Liver (tissue), 9 donors: ENCODE measurements around the gene PPP2R2D. TPM values are rescaled to one million over a fixed set of nuclear protein-coding genes. Genes with fewer than 3 reads are reported as not detected.

Experiments
- DNase-seq: peaks from one replicate; pipeline ENCODE4 v3.0.0-alpha.2; 2017; ENCODE audit warnings: low spot score
- H3K27ac ChIP-seq, 2 donors: one replicate each; pipeline ENCODE4 v1.7.0; 2013; ENCODE audit warnings: inconsistent platforms in 2 of 2, low read length in 2 of 2, control low read depth in 1 of 2, low read depth in 1 of 2, mild to moderate bottlenecking in 1 of 2
- H3K27me3 ChIP-seq, 4 donors: one replicate each; pipeline versions ENCODE4 v1.6.1 to v1.7.0; 2013; ENCODE audit warnings: low read length in 3 of 4, inconsistent platforms in 1 of 4, mild to moderate bottlenecking in 1 of 4, moderate library complexity in 1 of 4; ENCODE audit not compliant: control insufficient read depth in 4 of 4, insufficient read depth in 4 of 4
- H3K36me3 ChIP-seq, 4 donors: one replicate each; pipeline versions ENCODE4 v1.6.1 to v1.7.0; 2013; ENCODE audit warnings: low read length in 3 of 4, mild to moderate bottlenecking in 3 of 4, low read depth in 1 of 4, moderate library complexity in 1 of 4; ENCODE audit not compliant: control insufficient read depth in 4 of 4, insufficient read depth in 3 of 4
- H3K4me1 ChIP-seq, 4 donors: one replicate each; pipeline versions ENCODE4 v1.6.1 to v1.7.0; 2013; ENCODE audit warnings: low read length in 3 of 4, mild to moderate bottlenecking in 3 of 4, moderate library complexity in 1 of 4; ENCODE audit not compliant: control insufficient read depth in 4 of 4, insufficient read depth in 4 of 4
- H3K4me3 ChIP-seq, 3 donors: one replicate each; pipeline versions ENCODE4 v1.6.1 to v1.7.0; 2013; ENCODE audit warnings: low read length in 3 of 3, control low read depth in 1 of 3, low read depth in 1 of 3, mild to moderate bottlenecking in 1 of 3
- H3K9ac ChIP-seq, 2 donors: one replicate each; pipeline ENCODE4 v1.7.0; 2013; ENCODE audit warnings: low read length in 2 of 2, mild to moderate bottlenecking in 2 of 2, moderate library complexity in 2 of 2, control low read depth in 1 of 2, low read depth in 1 of 2
- H3K9me3 ChIP-seq, 4 donors: one replicate each; pipeline versions ENCODE4 v1.6.1 to v1.7.0; 2013; ENCODE audit warnings: low read length in 3 of 4; ENCODE audit not compliant: control insufficient read depth in 4 of 4
- ATF3 ChIP-seq: IDR thresholded peaks from 2 replicates; pipeline ENCODE4 v1.6.1; 2016; ENCODE audit warnings: antibody characterized with exemption
- CTCF ChIP-seq: fragments of 150-350 bp; IDR thresholded peaks from 2 replicates; pipeline ENCODE4 v1.5.1; 2017; ENCODE audit warnings: improper control_type of control experiment, low read depth, low read length; ENCODE audit not compliant: missing input control
- EGR1 ChIP-seq, 2 donors: IDR thresholded peaks; 2 replicates each; pipeline ENCODE4 v1.6.1; 2016 to 2018; ENCODE audit warnings: antibody characterized with exemption in 2 of 2, low read depth in 2 of 2
- FOXA1 ChIP-seq: IDR thresholded peaks from 2 replicates; pipeline ENCODE4 v1.6.1; 2016; ENCODE audit warnings: antibody characterized with exemption
- GABPA ChIP-seq, 2 donors: IDR thresholded peaks in 1 of 2; conservative IDR thresholded peaks in 1 of 2; 2 replicates each; pipeline ENCODE4 v1.6.1; 2016; ENCODE audit warnings: antibody characterized with exemption in 2 of 2, mild to moderate bottlenecking in 1 of 2, moderate library complexity in 1 of 2
- HNF4A ChIP-seq, 2 donors: conservative IDR thresholded peaks; 2 replicates each; pipeline ENCODE4 v1.6.1; 2016; ENCODE audit warnings: antibody characterized with exemption in 2 of 2, mild to moderate bottlenecking in 2 of 2
- HNF4G ChIP-seq: IDR thresholded peaks from 2 replicates; pipeline ENCODE4 v1.6.1; 2016; ENCODE audit warnings: antibody characterized with exemption
- JUND ChIP-seq, 2 donors: IDR thresholded peaks; 2 replicates each; pipeline ENCODE4 v1.6.1; 2016; ENCODE audit warnings: antibody characterized with exemption in 2 of 2
- NR2F2 ChIP-seq: IDR thresholded peaks from 2 replicates; pipeline ENCODE4 v1.6.1; 2016; ENCODE audit warnings: antibody characterized with exemption
- REST ChIP-seq: IDR thresholded peaks from 2 replicates; pipeline ENCODE4 v1.6.1; 2016; ENCODE audit warnings: antibody characterized with exemption, mild to moderate bottlenecking
- RXRA ChIP-seq, 2 donors: IDR thresholded peaks; 2 replicates each; pipeline ENCODE4 v1.6.1; 2017 to 2018; ENCODE audit warnings: antibody characterized with exemption in 2 of 2, mild to moderate bottlenecking in 1 of 2
- TAF1 ChIP-seq: conservative IDR thresholded peaks from 2 replicates; pipeline ENCODE4 v1.6.1; 2016; ENCODE audit warnings: antibody characterized with exemption, mild to moderate bottlenecking
- YY1 ChIP-seq: IDR thresholded peaks from 2 replicates; pipeline ENCODE4 v1.6.1; 2016; ENCODE audit warnings: antibody characterized with exemption, mild to moderate bottlenecking
- ZBTB33 ChIP-seq: IDR thresholded peaks from 2 replicates; pipeline ENCODE4 v1.6.1; 2016; ENCODE audit warnings: antibody characterized with exemption
- WGBS: extraction: QIAGEN DNeasy Blood & Tissue Kit; methylation state at CpG from one replicate; pipeline ENCODE4 v1.1.7; 2013; 5-methylcytosine and 5-hydroxymethylcytosine counted together
- polyA plus RNA-seq, 2 donors: library from polyadenylated mRNA; stranded (reverse) in 1 of 2; unstranded in 1 of 2; fragments of 200-250 nt in 1 of 2; fragments of >200 nt in 1 of 2; fragmentation: Nextera tagmentation in 1 of 2; extraction: Ambion mirVana in 1 of 2; gene quantifications; one replicate each; pipeline versions ENCODE4 v1.2.1 to v1.2.3, GENCODE V29; 2013 to 2015
- total RNA-seq, 2 donors: library from RNA; depleted of rRNA; stranded (reverse); fragments of >200 nt; gene quantifications; one replicate each; pipeline ENCODE4 v1.2.3, GENCODE V29; 2014
- TF ChIP-seq, protein P1 (sequence below): IDR thresholded peaks from 2 replicates; pipeline ENCODE4 v1.6.1; 2016; ENCODE audit warnings: antibody characterized with exemption
- donor health status: healthy.
- donor health status: healthy.
- donor health status: healthy.
- donor health status: healthy.
- donor health status: healthy.

Gene PPP2R2D
- total and polyA plus RNA-seq, 4 donors: 5.9 to 20.5 (median 14.3) TPM

- H3K9ac ChIP-seq: peak overlapping the region; percentile 35 to 44
- H3K4me3 ChIP-seq: peak overlapping the region; percentile 56 to 92 (median 59)
- 15% methylated on average over 30 of the region's 30 CpGs for WGBS
- DNase-seq: peak; percentile 53
- no peaks in the 10 kb centered on the region for H3K9me3 ChIP-seq
- H3K27ac ChIP-seq: peak overlapping the region; percentile 68 to 88
- TF ChIP-seq YY1: peak; percentile 22
- TF ChIP-seq NR2F2: no peak
- TF ChIP-seq EGR1 (IDR thresholded peaks at IDR 0.05; ENCODE audit: low read depth in 2 of 2): peak; percentile 19 to 36
- TF ChIP-seq HNF4G: no peak
- TF ChIP-seq TAF1: no peak
- TF ChIP-seq CTCF: no peak
- TF ChIP-seq GABPA (IDR thresholded peaks at IDR 0.05 in 1 of 2, conservative IDR thresholded peaks at IDR 0.05 in 1 of 2): no peak
- no peak for TF ChIP-seq ZBTB33
- TF ChIP-seq ATF3: no peak
- no peak for TF ChIP-seq REST
- H3K36me3 ChIP-seq: no peaks in the 10 kb centered on the region
- H3K4me1 ChIP-seq: peaks cover 6 to 38% (median 24%) of the 10 kb centered on the region in 4 donors
- H3K27me3 ChIP-seq: no peaks in the 10 kb centered on the region
Measured at GRCh38 chr10:131979821-131980270, 79.0 kb downstream of the PPP2R2D start.

GRCh38 chr10:131980321-131980720 lies 79.5 kb downstream of the PPP2R2D start:
- peak overlapping the region; percentile 68 to 88 for H3K27ac ChIP-seq
- peak overlapping the region; percentile 56 to 92 (median 59) for H3K4me3 ChIP-seq
- H3K27me3 ChIP-seq: no peaks in the 10 kb centered on the region
- no peaks in the 10 kb centered on the region for H3K36me3 ChIP-seq
- TF ChIP-seq HNF4G (no peak), FOXA1 (no peak), RXRA (IDR thresholded peaks at IDR 0.05) (no peak), JUND (IDR thresholded peaks at IDR 0.05) (no peak), CTCF (no peak), NR2F2 (no peak), TAF1 (no peak), HNF4A (conservative IDR thresholded peaks at IDR 0.05) (no peak), REST (no peak), EGR1 (IDR thresholded peaks at IDR 0.05; ENCODE audit: low read depth in 2 of 2) (no peak)
- TF ChIP-seq, protein P1, sequence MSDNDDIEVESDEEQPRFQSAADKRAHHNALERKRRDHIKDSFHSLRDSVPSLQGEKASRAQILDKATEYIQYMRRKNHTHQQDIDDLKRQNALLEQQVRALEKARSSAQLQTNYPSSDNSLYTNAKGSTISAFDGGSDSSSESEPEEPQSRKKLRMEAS: no peak
- H3K9me3 ChIP-seq: no peaks in the 10 kb centered on the region
- no peak for DNase-seq
- WGBS: 55% methylated on average over 8 of the region's 8 CpGs
- H3K9ac ChIP-seq: peak overlapping the region; percentile 35 to 44
- peaks cover 6 to 38% (median 24%) of the 10 kb centered on the region in 4 donors for H3K4me1 ChIP-seq
